H1 (cell line): ENCODE data around the gene CIRBP. TPM values are rescaled to one million over a fixed set of nuclear protein-coding genes. Genes with fewer than 3 reads are reported as not detected.

ENCODE experiments used
- BACH1 ChIP-seq: IDR thresholded peaks from 2 replicates; pipeline ENCODE4 v1.6.1; 2012; ENCODE audit warnings: low read length, improper control_type of control experiment
- BCL11A ChIP-seq, 2 experiments: IDR thresholded peaks; one replicate each; pipeline ENCODE4 v1.6.1; 2011; ENCODE audit warnings: low read depth in 2 of 2, low read length in 2 of 2, mild to moderate bottlenecking in 2 of 2
- CEBPB ChIP-seq: IDR thresholded peaks from 2 replicates; pipeline ENCODE4 v1.6.1; 2012; ENCODE audit warnings: low read depth, low read length
- CTBP2 ChIP-seq: IDR thresholded peaks from 2 replicates; pipeline ENCODE4 v1.7.0; 2011; ENCODE audit warnings: borderline replicate concordance, mild to moderate bottlenecking, moderate library complexity, mixed read lengths, low read length; ENCODE audit not compliant: insufficient read depth, insufficient read length
- CTCF ChIP-seq, 3 experiments: IDR thresholded peaks; 1 replicate in 2 of 3; 2 replicates in 1 of 3; pipeline versions ENCODE4 v1.5.1 to v1.6.1; 2011; ENCODE audit warnings: low read length in 3 of 3, mild to moderate bottlenecking in 3 of 3, inconsistent platforms in 2 of 3, low read depth in 1 of 3, moderate library complexity in 1 of 3; ENCODE audit not compliant: insufficient read depth in 1 of 3; ENCODE audit errors: control extremely low read depth in 1 of 3
- EGR1 ChIP-seq: IDR thresholded peaks from 2 replicates; pipeline ENCODE4 v1.6.1; 2011; ENCODE audit warnings: low read depth, low read length, borderline replicate concordance
- JUND ChIP-seq: IDR thresholded peaks from 2 replicates; pipeline ENCODE4 v1.6.1; 2011; ENCODE audit warnings: mild to moderate bottlenecking, improper control_type of control experiment, low read length
- KDM1A ChIP-seq: fragments of 200-600, 300-600 bp; sonication (generic); IDR thresholded peaks from 2 replicates; pipeline ENCODE4 v1.7.1; 2016; ENCODE audit warnings: mild to moderate bottlenecking, low read length, borderline replicate concordance
- NANOG ChIP-seq: IDR thresholded peaks from 2 replicates; pipeline ENCODE4 v1.6.1; 2011; ENCODE audit warnings: low read length, low read depth, mild to moderate bottlenecking, inconsistent platforms; ENCODE audit not compliant: insufficient read depth, poor library complexity, severe bottlenecking
- PHF8 ChIP-seq: fragments of 200-600 bp; sonication (generic); conservative IDR thresholded peaks from 2 replicates; pipeline ENCODE4 v1.7.1; 2012; ENCODE audit warnings: low read depth, mild to moderate bottlenecking, inconsistent platforms, low read length, moderate library complexity
- POLR2A ChIP-seq, 2 experiments: IDR thresholded peaks; 1 replicate in 1 of 2; 2 replicates in 1 of 2; pipeline ENCODE4 v1.6.1; 2011; ENCODE audit warnings: low read depth in 2 of 2, low read length in 2 of 2, mild to moderate bottlenecking in 2 of 2; ENCODE audit errors: control extremely low read depth in 1 of 2
- RAD21 ChIP-seq, 2 experiments: IDR thresholded peaks in 1 of 2; conservative IDR thresholded peaks in 1 of 2; 2 replicates each; pipeline ENCODE4 v1.6.1; 2011; ENCODE audit warnings: low read depth in 2 of 2, low read length in 2 of 2, improper control_type of control experiment in 1 of 2, inconsistent platforms in 1 of 2, mild to moderate bottlenecking in 1 of 2, moderate library complexity in 1 of 2
- RBBP5 ChIP-seq: IDR thresholded peaks from 2 replicates; pipeline ENCODE4 v1.7.1; 2012; ENCODE audit warnings: low read depth, mild to moderate bottlenecking, inconsistent platforms, low read length, moderate library complexity, borderline replicate concordance
- RNF2 ChIP-seq: fragments of 200-900, 300-1000 bp; sonication (generic); IDR thresholded peaks from 2 replicates; pipeline ENCODE4 v1.7.1; 2016; ENCODE audit warnings: borderline replicate concordance, low read depth, mild to moderate bottlenecking, antibody characterized with exemption, low read length; ENCODE audit not compliant: poor library complexity, severe bottlenecking; ENCODE audit errors: missing control alignments
- SIX5 ChIP-seq: IDR thresholded peaks from 2 replicates; pipeline ENCODE4 v1.6.1; 2011; ENCODE audit warnings: mild to moderate bottlenecking, low read depth, low read length
- SP2 ChIP-seq: IDR thresholded peaks from 2 replicates; pipeline ENCODE4 v1.6.1; 2012; ENCODE audit warnings: mild to moderate bottlenecking, low read length, inconsistent platforms
- TCF12 ChIP-seq: IDR thresholded peaks from 2 replicates; pipeline ENCODE4 v1.6.1; 2011; ENCODE audit warnings: low read depth, mild to moderate bottlenecking, low read length
- TEAD4 ChIP-seq: IDR thresholded peaks from 2 replicates; pipeline ENCODE4 v1.6.1; 2012; ENCODE audit warnings: low read depth, low read length, inconsistent platforms, mixed read lengths
- YY1 ChIP-seq: IDR thresholded peaks from 2 replicates; pipeline ENCODE4 v1.6.1; 2011; ENCODE audit warnings: low read depth, mild to moderate bottlenecking, low read length
- polyA plus RNA-seq, 7 experiments: library from polyadenylated mRNA; depleted of rRNA in 3 of 7; stranded (reverse) in 5 of 7; unstranded in 2 of 7; fragments of >200 nt in 5 of 7; fragments of 200-250 nt in 2 of 7; gene quantifications; 1 replicate in 5 of 7; 2 replicates in 1 of 7; 4 replicates in 1 of 7; pipeline versions ENCODE4 v1.2.1 to v1.2.3, GENCODE V29; 2011 to 2013; ENCODE audit warnings: missing spikeins in 2 of 7, mixed read lengths in 2 of 7
- total RNA-seq: library from RNA; stranded (reverse); fragmentation: NEBNext Ultra II Directional; extraction: Animal tissue kit (Norgen Biotek cat#: 25700); gene quantifications from 2 replicates; pipeline ENCODE4 v1.2.1, GENCODE V29; 2021
- TF ChIP-seq, protein P1 (sequence below): IDR thresholded peaks from 2 replicates; pipeline ENCODE4 v1.6.1; 2011; ENCODE audit warnings: low read depth, mild to moderate bottlenecking, low read length; ENCODE audit not compliant: insufficient read depth

CIRBP gene
- total and polyA plus RNA-seq, 2 of the 8 experiments (the other 6 are each of a cell fraction or from before 2014, with no cell fraction given): 175 to 199 TPM

DNA sequence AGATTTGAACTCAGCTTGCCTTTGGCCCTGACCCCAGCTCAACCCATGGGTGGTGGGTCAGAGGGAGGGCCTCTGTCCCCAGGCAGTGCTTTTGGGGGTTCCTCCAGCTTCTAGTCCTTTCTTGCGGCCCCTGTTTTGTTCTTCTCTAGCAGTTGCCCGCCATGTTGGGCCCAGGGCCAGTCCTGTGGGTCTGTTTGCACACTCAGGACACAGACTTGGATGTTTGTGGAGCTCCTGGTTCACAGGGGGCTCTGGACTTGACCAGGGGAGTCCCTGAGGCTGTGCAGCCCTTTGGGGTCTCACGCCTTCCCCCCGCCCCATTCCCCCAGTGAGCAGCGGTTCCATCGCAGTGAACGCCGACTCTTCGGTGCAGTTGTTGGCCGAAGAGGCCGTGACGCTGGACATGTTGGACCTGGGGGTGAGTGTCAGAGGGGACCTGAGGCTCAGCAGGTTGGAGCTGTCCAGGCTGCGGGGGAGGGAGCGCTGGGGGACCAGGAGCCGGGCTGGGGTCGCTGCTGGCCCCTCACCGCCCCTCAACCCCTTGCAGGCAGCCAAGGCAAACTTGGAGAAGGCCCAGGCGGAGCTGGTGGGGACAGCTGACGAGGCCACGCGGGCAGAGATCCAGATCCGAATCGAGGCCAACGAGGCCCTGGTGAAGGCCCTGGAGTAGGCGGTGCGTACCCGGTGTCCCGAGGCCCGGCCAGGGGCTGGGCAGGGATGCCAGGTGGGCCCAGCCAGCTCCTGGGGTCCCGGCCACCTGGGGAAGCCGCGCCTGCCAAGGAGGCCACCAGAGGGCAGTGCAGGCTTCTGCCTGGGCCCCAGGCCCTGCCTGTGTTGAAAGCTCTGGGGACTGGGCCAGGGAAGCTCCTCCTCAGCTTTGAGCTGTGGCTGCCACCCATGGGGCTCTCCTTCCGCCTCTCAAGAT is 25.1 kb upstream of the CIRBP start (continued):
- TF ChIP-seq, protein P1, sequence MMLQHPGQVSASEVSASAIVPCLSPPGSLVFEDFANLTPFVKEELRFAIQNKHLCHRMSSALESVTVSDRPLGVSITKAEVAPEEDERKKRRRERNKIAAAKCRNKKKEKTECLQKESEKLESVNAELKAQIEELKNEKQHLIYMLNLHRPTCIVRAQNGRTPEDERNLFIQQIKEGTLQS: no peak
- TF ChIP-seq BCL11A (IDR thresholded peaks at IDR 0.05; ENCODE audit: low read depth in 2 of 2, low read length in 2 of 2) (no peak), RNF2 (no peak), YY1 (no peak), CEBPB (no peak), KDM1A (no peak), PHF8 (no peak), SP2 (no peak), TEAD4 (no peak), NANOG (no peak), CTCF (IDR thresholded peaks at IDR 0.05; ENCODE audit: control extremely low read depth in 1 of 3, insufficient read depth in 1 of 3, low read depth in 1 of 3, low read length in 3 of 3) (peak; percentile 86 to 95 (median 94)), POLR2A (IDR thresholded peaks at IDR 0.05; ENCODE audit: control extremely low read depth in 1 of 2, low read depth in 2 of 2, low read length in 2 of 2) (no peak), EGR1 (no peak), RBBP5 (no peak), BACH1 (no peak), RAD21 (IDR thresholded peaks at IDR 0.05 in 1 of 2, conservative IDR thresholded peaks at IDR 0.05 in 1 of 2; ENCODE audit: low read depth in 2 of 2, low read length in 2 of 2) (peak; percentile 86 to 87), JUND (no peak), SIX5 (no peak), TCF12 (no peak), CTBP2 (no peak)
